Panc1 (cell line): Measurements from ENCODE around the gene TMEM87A. TPM values are rescaled to one million over a fixed set of nuclear protein-coding genes. Genes with fewer than 3 reads are reported as not detected.

Source experiments
- ATAC-seq: fragments of 200-7000 bp; cut with Tn5 transposase; 2 replicates; pipeline ENCODE4 v1.9.1; 2020; ENCODE audit warnings: mild to moderate bottlenecking, moderate library complexity
- BruUV-seq: library from RNA; stranded (reverse); fragments of 400-500 nt; replicated peaks from 2 replicates; lab custom pipeline; 2021; lab: Mats Ljungman, UMichigan
- CTCF ChIA-PET: fragments of 300-600 bp; sonication (Branson Sonifier 250); formaldehyde crosslinking; loops from one replicate; lab custom pipeline; 2022; ENCODE audit warnings: antibody characterized with exemption; lab: Charles Lee
- POLR2A ChIA-PET: fragments of 300-600 bp; sonication (Branson Sonifier 250); formaldehyde crosslinking; loops from one replicate; lab custom pipeline; 2022; ENCODE audit warnings: antibody characterized with exemption; lab: Charles Lee
- DNase-seq: peaks from one replicate; pipeline ENCODE4 v3.0.0-alpha.2; 2010; ENCODE audit warnings: low read depth, low spot score
- H3K27ac ChIP-seq: 2 replicates; pipeline ENCODE4 v1.5.1; 2011; ENCODE audit warnings: mild to moderate bottlenecking, low read length, inconsistent platforms
- H3K27me3 ChIP-seq: fragments of 200-500 bp; sonication (Bioruptor generic); 2 replicates; pipeline ENCODE4 v1.6.0; 2014; ENCODE audit warnings: low read length, inconsistent platforms; ENCODE audit not compliant: control insufficient read depth, insufficient read depth
- H3K36me3 ChIP-seq: fragments of 200-500 bp; sonication (Bioruptor generic); 2 replicates; pipeline ENCODE4 v1.5.1; 2014; ENCODE audit warnings: inconsistent platforms, mild to moderate bottlenecking, low read length, moderate library complexity; ENCODE audit not compliant: control insufficient read depth, insufficient read depth
- H3K4me1 ChIP-seq: 2 replicates; pipeline ENCODE4 v1.5.1; 2011; ENCODE audit warnings: inconsistent platforms, mild to moderate bottlenecking, low read length, moderate library complexity; ENCODE audit not compliant: control insufficient read depth, insufficient read depth
- H3K4me3 ChIP-seq, 2 experiments: 2 replicates each; pipeline ENCODE4 v1.5.1; 2011 to 2012; ENCODE audit warnings: low read depth in 2 of 2, low read length in 2 of 2, mild to moderate bottlenecking in 2 of 2, inconsistent platforms in 1 of 2, moderate library complexity in 1 of 2
- H3K9me3 ChIP-seq: fragments of 200-500 bp; sonication (Bioruptor generic); 2 replicates; pipeline ENCODE4 v1.5.1; 2014; ENCODE audit warnings: low read depth, mild to moderate bottlenecking, inconsistent platforms, low read length, moderate library complexity; ENCODE audit not compliant: control insufficient read depth, insufficient read depth
- POLR2AphosphoS5 ChIP-seq: IDR thresholded peaks from 2 replicates; pipeline ENCODE4 v1.6.1; 2012; ENCODE audit warnings: mild to moderate bottlenecking, low read depth, low read length, moderate library complexity
- SIN3A ChIP-seq: IDR thresholded peaks from 2 replicates; pipeline ENCODE4 v1.6.1; 2012; ENCODE audit warnings: low read depth, mild to moderate bottlenecking, low read length, moderate library complexity, borderline replicate concordance; ENCODE audit not compliant: insufficient read depth
- TCF7L2 ChIP-seq: IDR thresholded peaks from 2 replicates; pipeline ENCODE4 v1.6.1; 2011; ENCODE audit warnings: mild to moderate bottlenecking, low read depth, low read length, inconsistent platforms
- in situ Hi-C: cut with HindIII; loops from 2 replicates; pipeline ENCODE4 v1.10.0; 2016; ENCODE audit warnings: low sequenced_read_pairs, low pct_unique_long_range_greater_than_20kb
- intact Hi-C: fragments of 100-400 bp; cut with micrococcal nuclease; formaldehyde crosslinking; loops from one replicate; pipeline ENCODE4 v1.10.0; 2022; ENCODE audit not compliant: unreplicated experiment
- total RNA-seq: library from RNA; stranded (reverse); gene quantifications from one replicate; pipeline ENCODE4 v1.2.1, GENCODE V29; 2021; ENCODE audit not compliant: unreplicated experiment
- TF ChIP-seq, protein P1 (sequence below): fragments of 450-650 bp; IDR thresholded peaks from 2 replicates; pipeline ENCODE4 v1.5.1; 2017; ENCODE audit warnings: mild to moderate bottlenecking
- TF ChIP-seq, protein P2 (sequence below), 2 experiments: IDR thresholded peaks; 2 replicates each; pipeline ENCODE4 v1.6.1; 2011 to 2012; ENCODE audit warnings: low read depth in 2 of 2, control low read depth in 1 of 2, low read length in 1 of 2, mild to moderate bottlenecking in 1 of 2, moderate library complexity in 1 of 2; ENCODE audit not compliant: insufficient read depth in 1 of 2

Gene TMEM87A
- total RNA-seq, 1 experiment from 2014 or later, result 49.6 TPM

DNA sequence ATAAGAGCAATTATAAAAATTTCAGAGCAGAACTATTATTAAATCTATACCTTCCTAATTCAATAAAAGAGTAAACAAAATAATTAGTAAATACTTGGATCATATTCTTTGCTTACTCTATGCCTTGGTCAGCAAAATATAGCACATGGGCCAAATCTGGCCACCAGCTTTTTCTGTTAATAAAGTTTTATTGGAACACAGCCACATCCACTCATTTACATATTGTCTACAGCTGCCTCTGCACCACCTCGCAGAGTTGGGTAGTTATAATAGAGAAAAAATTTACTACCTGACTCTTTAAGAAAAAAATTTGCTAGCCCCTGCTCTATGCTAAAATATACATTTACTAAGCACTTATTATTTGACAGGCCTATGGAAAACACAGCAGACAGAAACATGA is 32.4 kb downstream of the TMEM87A start:
- no peak for ATAC-seq
- Histone ChIP-seq H3K4me1 (no peaks in the 10 kb centered on the region), H3K27ac (no peak overlapping the region), H3K9me3 (no peaks in the 10 kb centered on the region), H3K4me3 (no peak overlapping the region), H3K27me3 (no peaks in the 10 kb centered on the region), H3K36me3 (peaks cover 27% of the 10 kb centered on the region)
- no peak for DNase-seq
- intact Hi-C loops, result no loop called here
- in situ Hi-C loops, result no loop called here
- POLR2A ChIA-PET, result no interaction called here
- TF ChIP-seq POLR2AphosphoS5 (no peak), SIN3A (no peak), TCF7L2 (no peak)
- TF ChIP-seq, protein P1, sequence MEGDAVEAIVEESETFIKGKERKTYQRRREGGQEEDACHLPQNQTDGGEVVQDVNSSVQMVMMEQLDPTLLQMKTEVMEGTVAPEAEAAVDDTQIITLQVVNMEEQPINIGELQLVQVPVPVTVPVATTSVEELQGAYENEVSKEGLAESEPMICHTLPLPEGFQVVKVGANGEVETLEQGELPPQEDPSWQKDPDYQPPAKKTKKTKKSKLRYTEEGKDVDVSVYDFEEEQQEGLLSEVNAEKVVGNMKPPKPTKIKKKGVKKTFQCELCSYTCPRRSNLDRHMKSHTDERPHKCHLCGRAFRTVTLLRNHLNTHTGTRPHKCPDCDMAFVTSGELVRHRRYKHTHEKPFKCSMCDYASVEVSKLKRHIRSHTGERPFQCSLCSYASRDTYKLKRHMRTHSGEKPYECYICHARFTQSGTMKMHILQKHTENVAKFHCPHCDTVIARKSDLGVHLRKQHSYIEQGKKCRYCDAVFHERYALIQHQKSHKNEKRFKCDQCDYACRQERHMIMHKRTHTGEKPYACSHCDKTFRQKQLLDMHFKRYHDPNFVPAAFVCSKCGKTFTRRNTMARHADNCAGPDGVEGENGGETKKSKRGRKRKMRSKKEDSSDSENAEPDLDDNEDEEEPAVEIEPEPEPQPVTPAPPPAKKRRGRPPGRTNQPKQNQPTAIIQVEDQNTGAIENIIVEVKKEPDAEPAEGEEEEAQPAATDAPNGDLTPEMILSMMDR, result no peak
- TF ChIP-seq, protein P2, sequence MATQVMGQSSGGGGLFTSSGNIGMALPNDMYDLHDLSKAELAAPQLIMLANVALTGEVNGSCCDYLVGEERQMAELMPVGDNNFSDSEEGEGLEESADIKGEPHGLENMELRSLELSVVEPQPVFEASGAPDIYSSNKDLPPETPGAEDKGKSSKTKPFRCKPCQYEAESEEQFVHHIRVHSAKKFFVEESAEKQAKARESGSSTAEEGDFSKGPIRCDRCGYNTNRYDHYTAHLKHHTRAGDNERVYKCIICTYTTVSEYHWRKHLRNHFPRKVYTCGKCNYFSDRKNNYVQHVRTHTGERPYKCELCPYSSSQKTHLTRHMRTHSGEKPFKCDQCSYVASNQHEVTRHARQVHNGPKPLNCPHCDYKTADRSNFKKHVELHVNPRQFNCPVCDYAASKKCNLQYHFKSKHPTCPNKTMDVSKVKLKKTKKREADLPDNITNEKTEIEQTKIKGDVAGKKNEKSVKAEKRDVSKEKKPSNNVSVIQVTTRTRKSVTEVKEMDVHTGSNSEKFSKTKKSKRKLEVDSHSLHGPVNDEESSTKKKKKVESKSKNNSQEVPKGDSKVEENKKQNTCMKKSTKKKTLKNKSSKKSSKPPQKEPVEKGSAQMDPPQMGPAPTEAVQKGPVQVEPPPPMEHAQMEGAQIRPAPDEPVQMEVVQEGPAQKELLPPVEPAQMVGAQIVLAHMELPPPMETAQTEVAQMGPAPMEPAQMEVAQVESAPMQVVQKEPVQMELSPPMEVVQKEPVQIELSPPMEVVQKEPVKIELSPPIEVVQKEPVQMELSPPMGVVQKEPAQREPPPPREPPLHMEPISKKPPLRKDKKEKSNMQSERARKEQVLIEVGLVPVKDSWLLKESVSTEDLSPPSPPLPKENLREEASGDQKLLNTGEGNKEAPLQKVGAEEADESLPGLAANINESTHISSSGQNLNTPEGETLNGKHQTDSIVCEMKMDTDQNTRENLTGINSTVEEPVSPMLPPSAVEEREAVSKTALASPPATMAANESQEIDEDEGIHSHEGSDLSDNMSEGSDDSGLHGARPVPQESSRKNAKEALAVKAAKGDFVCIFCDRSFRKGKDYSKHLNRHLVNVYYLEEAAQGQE (IDR thresholded peaks at IDR 0.05; ENCODE audit: insufficient read depth in 1 of 2, low read depth in 2 of 2, low read length in 1 of 2), result no peak
- CTCF ChIA-PET, result no interaction called here
- no TSS peak for BruUV-seq

DNA sequence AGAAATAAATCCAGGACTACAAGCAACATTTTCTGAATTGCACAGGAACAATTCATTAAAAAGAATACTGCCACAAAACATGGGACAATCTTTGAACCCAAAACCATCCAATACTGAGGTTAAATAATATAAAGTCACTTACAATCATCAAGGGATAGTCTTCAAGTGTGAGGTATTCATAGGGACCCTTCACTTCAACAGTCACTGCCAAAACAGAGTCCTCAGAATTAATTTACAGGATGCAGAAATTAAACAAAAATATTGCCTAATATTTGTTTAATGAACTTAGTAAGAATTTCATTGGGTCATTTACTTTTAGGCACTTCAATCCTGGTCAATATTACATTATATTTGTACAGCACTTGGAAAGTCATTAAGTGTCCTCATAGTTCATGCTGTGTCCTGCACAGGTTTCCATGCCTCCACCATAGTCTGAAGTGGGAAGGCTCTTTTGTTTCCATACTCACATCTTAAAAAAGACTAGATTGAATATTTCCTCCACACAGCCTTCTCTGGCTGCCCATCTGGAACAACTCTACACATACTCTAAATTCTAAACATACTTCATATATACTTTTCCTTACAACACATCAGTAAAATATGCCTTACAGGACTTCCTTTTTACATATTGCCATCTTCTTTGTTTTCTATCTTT is 33.6 kb downstream of the TMEM87A start:
- Histone ChIP-seq H3K27me3 (no peaks in the 10 kb centered on the region), H3K4me1 (no peaks in the 10 kb centered on the region), H3K36me3 (peaks cover 32% of the 10 kb centered on the region), H3K9me3 (no peaks in the 10 kb centered on the region), H3K27ac (no peak overlapping the region), H3K4me3 (no peak overlapping the region)
- ATAC-seq (no peak), DNase-seq (no peak)
- no peak for TF ChIP-seq SIN3A
- TF ChIP-seq, protein P2 (IDR thresholded peaks at IDR 0.05; ENCODE audit: insufficient read depth in 1 of 2, low read depth in 2 of 2, low read length in 1 of 2), result no peak
- no peak for TF ChIP-seq POLR2AphosphoS5
- TF ChIP-seq TCF7L2, result no peak
- TF ChIP-seq, protein P1, result no peak
- POLR2A ChIA-PET, result no interaction called here
- BruUV-seq, result TSS peak; percentile 18
- intact Hi-C loops, result no loop called here
- CTCF ChIA-PET, result no interaction called here
- in situ Hi-C loops, result no loop called here
